Spleen (tissue), 7 donors: ENCODE measurements around the gene MYH1.

ENCODE experiments used
- CTCF ChIP-seq, 11 experiments: fragments of 200-600 bp in 7 of 11; fragments of 450-650 bp in 4 of 11; sonication (generic) in 4 of 11; IDR thresholded peaks in 8 of 11; conservative IDR thresholded peaks in 3 of 11; 1 replicate in 7 of 11; 2 replicates in 4 of 11; pipeline versions ENCODE4 v1.4.0 to v1.8.0; 2016 to 2021; ENCODE audit warnings: antibody characterized with exemption in 11 of 11, inconsistent platforms in 4 of 11, mild to moderate bottlenecking in 1 of 11
- POLR2A ChIP-seq, 3 donors: fragments of 450-650 bp; IDR thresholded peaks; one replicate each; pipeline ENCODE4 v1.5.1; 2017; ENCODE audit warnings: antibody characterized with exemption in 3 of 3, mild to moderate bottlenecking in 1 of 3
- POLR2AphosphoS5 ChIP-seq, 3 donors: sonication (generic); formaldehyde crosslinking; IDR thresholded peaks; one replicate each; pipeline ENCODE4 v1.5.1; 2017; ENCODE audit warnings: antibody characterized with exemption in 3 of 3
- donor health status: DM: no; HTN: no; CAD: no; lungs with moderate emphysema.
- donor health status: DM: no; HTN: no; CAD: no.
- donor health status: DM: no; HTN: no; CAD: no.

DNA sequence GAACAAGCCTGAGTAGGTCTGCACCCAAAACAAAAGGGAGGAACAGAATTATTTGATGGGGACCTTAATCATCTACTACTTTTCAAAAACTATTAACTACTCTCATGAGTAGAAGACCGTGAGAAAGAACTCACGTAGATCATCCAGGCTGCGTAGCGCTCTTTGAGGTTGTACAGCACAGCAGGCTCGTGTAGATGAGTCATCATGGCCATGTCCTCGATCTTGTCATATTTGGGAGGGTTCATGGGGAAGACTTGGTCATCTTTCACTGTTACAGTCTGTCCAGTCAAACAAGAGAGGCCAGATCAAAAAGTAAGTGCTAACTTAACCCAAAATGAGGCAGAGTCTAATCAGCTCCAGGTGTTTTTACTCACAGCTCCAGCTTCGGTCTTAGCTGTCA, 2.3 kb downstream of the MYH1 start:
- TF ChIP-seq POLR2A (IDR thresholded peaks at IDR 0.05) (no peak), CTCF (IDR thresholded peaks at IDR 0.05 in 8 of 11, conservative IDR thresholded peaks at IDR 0.05 in 3 of 11) (no peak), POLR2AphosphoS5 (IDR thresholded peaks at IDR 0.05) (no peak)
